ENCODE results near the gene PLAAT5. TPM values are rescaled to one million over a fixed set of nuclear protein-coding genes. Genes with fewer than 3 reads are reported as not detected.

Gene PLAAT5
- total and polyA plus RNA-seq, 2 of the 8 experiments (the other 6 are each of a cell fraction or from before 2014, with no cell fraction given), result 16.0 to 18.7 TPM

DNA sequence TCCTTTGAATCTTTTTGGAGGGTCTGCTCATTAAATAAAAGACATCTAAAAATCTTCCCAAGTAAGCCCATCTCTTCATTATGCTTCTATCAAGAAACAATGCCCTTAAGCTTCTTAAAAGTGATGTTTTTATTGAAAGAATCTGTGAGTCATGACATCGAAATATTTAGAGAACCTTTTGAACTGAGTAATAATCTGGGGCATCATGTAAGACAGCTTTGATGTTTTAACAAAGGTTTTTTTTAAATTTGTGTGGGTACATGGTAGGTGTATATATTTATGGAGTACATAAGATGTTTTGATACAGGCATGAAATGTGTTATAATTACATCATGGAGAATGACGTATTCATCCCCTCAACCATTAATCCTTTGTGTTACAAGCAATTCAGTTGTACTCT is 46.8 kb downstream of the PLAAT5 start:
- Histone ChIP-seq H4K20me1 (replicated peaks in 1 of 2; ENCODE audit: control insufficient read depth in 1 of 2, insufficient read depth in 2 of 2, low read length in 2 of 2) (no peaks in the 10 kb centered on the region), H4K5ac (ENCODE audit: insufficient read length, low read depth, low read length) (no peak overlapping the region), H3K4me3 (ENCODE audit: extremely low read depth in 1 of 4, insufficient read depth in 2 of 4, low read depth in 3 of 4, low read length in 4 of 4) (no peak overlapping the region), H3K4me2 (ENCODE audit: insufficient read depth in 1 of 2, low read depth in 2 of 2, low read length in 2 of 2) (no peak overlapping the region), H3K36me3 (ENCODE audit: control insufficient read depth in 2 of 4, insufficient read depth in 4 of 4, low read length in 3 of 4) (no peaks in the 10 kb centered on the region), H3K79me1 (ENCODE audit: low read depth, low read length) (no peaks in the 10 kb centered on the region), H4K91ac (replicated peaks; ENCODE audit: insufficient read length, low read length) (no peak overlapping the region), H3K18ac (ENCODE audit: extremely low read depth, low read length) (no peak overlapping the region), H2BK12ac (ENCODE audit: low read depth, low read length) (no peak overlapping the region), H3K23me2 (ENCODE audit: low read depth, low read length) (no peaks in the 10 kb centered on the region), H3K14ac (ENCODE audit: insufficient read length) (no peak overlapping the region), H2AK5ac (ENCODE audit: low read depth, low read length) (no peak overlapping the region), H4K8ac (ENCODE audit: extremely low read depth, insufficient read depth, low read length) (no peak overlapping the region), H2AFZ (ENCODE audit: low read length) (no peak overlapping the region), H3K27ac (ENCODE audit: low read depth, low read length) (no peak overlapping the region), H2BK20ac (ENCODE audit: low read length) (no peak overlapping the region), H3K79me2 (ENCODE audit: control insufficient read depth in 1 of 2, insufficient read depth in 2 of 2, low read length in 2 of 2) (no peaks in the 10 kb centered on the region), H3K27me3 (replicated peaks in 1 of 4; ENCODE audit: control insufficient read depth in 3 of 4, extremely low read depth in 1 of 4, insufficient read depth in 3 of 4, low read length in 3 of 4) (no peaks in the 10 kb centered on the region), H3K4ac (replicated peaks; ENCODE audit: insufficient read length, low read depth, low read length) (no peak overlapping the region), H3K9ac (replicated peaks in 1 of 4; ENCODE audit: extremely low read depth in 1 of 4, low read depth in 3 of 4, low read length in 3 of 4) (no peak overlapping the region), H3K23ac (ENCODE audit: insufficient read length) (no peak overlapping the region), H3K9me3 (ENCODE audit: insufficient read depth in 2 of 2, low read depth in 1 of 2, low read length in 1 of 2) (no peaks in the 10 kb centered on the region; a peak in 1 of 4 replicates), H2BK15ac (ENCODE audit: low read length) (no peak overlapping the region), H2BK5ac (ENCODE audit: low read depth, low read length) (no peak overlapping the region), H3K56ac (replicated peaks; ENCODE audit: insufficient read length, low read depth, low read length) (no peak overlapping the region), H2BK120ac (replicated peaks; ENCODE audit: low read depth, low read length) (no peak overlapping the region), H3K4me1 (replicated peaks in 1 of 4; ENCODE audit: control insufficient read depth in 3 of 4, insufficient read depth in 4 of 4, low read length in 3 of 4) (peaks cover under 1 to 11% (median 1%) of the 10 kb centered on the region in 4 experiments; a peak in 5 of 7 replicates)
- DNase-seq (ENCODE audit: low read depth in 1 of 2, low spot score in 2 of 2), result no peak
- no peak for FAIRE-seq
- CTCF ChIA-PET (ENCODE audit: partially characterized antibody), result interaction anchor here (0.8 to 0.9 kb wide), 2 partner anchors 34 to 93 kb away, joined by 3 read pairs; no protein-coding TSS in a partner anchor
- POLR2A ChIA-PET (ENCODE audit: partially characterized antibody), result interaction anchor here (0.9 kb wide), 2 partner anchors 9 to 14 kb away, joined by 3 to 4 read pairs; no protein-coding TSS in a partner anchor
- WGBS, 2 experiments (ENCODE audit: extremely low coverage in 1 of 2, insufficient coverage in 1 of 2, insufficient read length in 1 of 2, insufficient replicate concordance in 2 of 2, low coverage in 1 of 2, low lambda C conversion rate in 2 of 2, missing lambda C conversion rate in 1 of 2), result 91% methylated on average over 2 of the region's 2 CpGs; no CpG with 5 or more reads in 1 of the 2 experiments
- TF ChIP-seq PHF8 (conservative IDR thresholded peaks at IDR 0.05; ENCODE audit: low read depth, low read length) (no peak), TAF7 (optimal IDR thresholded peaks at IDR 0.05; ENCODE audit: borderline replicate concordance, low read depth, low read length) (no peak), CHD1 (IDR thresholded peaks at IDR 0.05; ENCODE audit: low read depth, low read length) (no peak), EGR1 (IDR thresholded peaks at IDR 0.05; ENCODE audit: borderline replicate concordance, low read depth, low read length) (no peak), JUN (IDR thresholded peaks at IDR 0.05; ENCODE audit: low read depth, low read length) (no peak), ZNF274 (IDR thresholded peaks at IDR 0.05; ENCODE audit: borderline replicate concordance, extremely low read depth, low read length) (no peak)
